Stomach (tissue), 4 donors: ENCODE data around the gene RASSF4.

Source experiments
- EP300 ChIP-seq: sonication (generic); formaldehyde crosslinking; IDR thresholded peaks from one replicate; pipeline ENCODE4 v1.6.1; 2017; ENCODE audit warnings: antibody characterized with exemption
- POLR2A ChIP-seq, 4 donors: fragments of 450-650 bp; IDR thresholded peaks; one replicate each; pipeline ENCODE4 v1.6.1; 2016; ENCODE audit warnings: antibody characterized with exemption in 4 of 4, control low read depth in 2 of 4, mild to moderate bottlenecking in 1 of 4, moderate library complexity in 1 of 4
- TF ChIP-seq, protein P1 (sequence below), 7 experiments: fragments of 450-650 bp in 4 of 7; fragments of 200-600 bp in 3 of 7; sonication (generic) in 3 of 7; IDR thresholded peaks; one replicate each; pipeline ENCODE4 v1.5.1; 2016 to 2019; ENCODE audit warnings: antibody characterized with exemption in 7 of 7, control low read depth in 2 of 7, mild to moderate bottlenecking in 1 of 7

DNA sequence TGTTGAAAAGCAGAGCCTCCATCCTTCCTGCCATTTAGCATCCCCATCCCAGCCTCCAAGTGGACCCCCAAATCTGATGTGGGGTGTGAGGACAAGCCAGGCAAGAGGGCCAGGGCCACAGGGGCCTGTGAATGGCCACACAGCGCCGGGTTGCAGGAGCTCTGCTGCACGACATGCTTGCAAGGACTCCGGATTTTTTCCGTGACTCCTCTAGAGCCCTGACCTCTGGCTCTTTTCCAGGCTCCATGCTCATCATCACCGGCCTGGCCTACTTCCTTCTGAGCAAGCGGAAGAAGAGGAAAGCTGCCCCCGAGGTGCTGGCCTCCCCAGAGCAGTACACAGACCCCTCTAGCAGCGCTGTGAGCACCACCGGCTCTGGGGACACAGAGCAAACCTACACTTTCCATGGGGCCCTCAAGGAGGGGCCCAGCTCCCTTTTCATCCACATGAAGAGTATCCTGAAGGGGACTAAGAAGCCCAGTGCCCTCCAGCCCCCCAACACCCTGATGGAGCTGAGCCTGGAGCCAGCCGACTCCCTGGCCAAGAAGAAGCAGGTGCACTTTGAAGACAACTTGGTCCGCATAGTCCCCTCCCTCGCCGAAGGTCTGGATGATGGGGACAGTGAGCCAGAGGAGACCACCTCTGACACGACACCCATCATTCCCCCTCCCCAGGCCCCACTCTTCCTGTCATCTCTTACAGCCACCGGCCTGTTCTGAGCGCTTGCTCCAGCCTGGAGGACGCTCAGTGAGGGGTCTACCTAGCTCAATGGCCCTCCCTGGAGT, 25.0 kb upstream of the RASSF4 start:
- TF ChIP-seq, protein P1, sequence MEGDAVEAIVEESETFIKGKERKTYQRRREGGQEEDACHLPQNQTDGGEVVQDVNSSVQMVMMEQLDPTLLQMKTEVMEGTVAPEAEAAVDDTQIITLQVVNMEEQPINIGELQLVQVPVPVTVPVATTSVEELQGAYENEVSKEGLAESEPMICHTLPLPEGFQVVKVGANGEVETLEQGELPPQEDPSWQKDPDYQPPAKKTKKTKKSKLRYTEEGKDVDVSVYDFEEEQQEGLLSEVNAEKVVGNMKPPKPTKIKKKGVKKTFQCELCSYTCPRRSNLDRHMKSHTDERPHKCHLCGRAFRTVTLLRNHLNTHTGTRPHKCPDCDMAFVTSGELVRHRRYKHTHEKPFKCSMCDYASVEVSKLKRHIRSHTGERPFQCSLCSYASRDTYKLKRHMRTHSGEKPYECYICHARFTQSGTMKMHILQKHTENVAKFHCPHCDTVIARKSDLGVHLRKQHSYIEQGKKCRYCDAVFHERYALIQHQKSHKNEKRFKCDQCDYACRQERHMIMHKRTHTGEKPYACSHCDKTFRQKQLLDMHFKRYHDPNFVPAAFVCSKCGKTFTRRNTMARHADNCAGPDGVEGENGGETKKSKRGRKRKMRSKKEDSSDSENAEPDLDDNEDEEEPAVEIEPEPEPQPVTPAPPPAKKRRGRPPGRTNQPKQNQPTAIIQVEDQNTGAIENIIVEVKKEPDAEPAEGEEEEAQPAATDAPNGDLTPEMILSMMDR (IDR thresholded peaks at IDR 0.05) = no peak
- no peak for TF ChIP-seq POLR2A (IDR thresholded peaks at IDR 0.05)
- TF ChIP-seq EP300 = no peak
